H9 (cell line): ENCODE results near the gene BRD1. TPM values are rescaled to one million over a fixed set of nuclear protein-coding genes. Genes with fewer than 3 reads are reported as not detected.

Source experiments
- DNase-seq: peaks from one replicate; pipeline ENCODE4 v3.0.0-alpha.2; 2017
- H2AFZ ChIP-seq: one replicate; pipeline ENCODE4 v1.6.1; 2013; ENCODE audit warnings: mild to moderate bottlenecking, low read length, control low read depth, moderate library complexity
- H2AK5ac ChIP-seq: 2 replicates; pipeline ENCODE4 v1.6.1; 2013; ENCODE audit warnings: low read length, control low read depth, mixed read lengths; ENCODE audit not compliant: insufficient read length
- H2BK120ac ChIP-seq: one replicate; pipeline ENCODE4 v1.6.1; 2013; ENCODE audit warnings: low read depth, mild to moderate bottlenecking, low read length, control low read depth, inconsistent platforms; ENCODE audit not compliant: poor library complexity, severe bottlenecking
- H2BK12ac ChIP-seq: 2 replicates; pipeline ENCODE4 v1.6.1; 2013; ENCODE audit warnings: low read length, control low read depth, mixed read lengths, low read depth; ENCODE audit not compliant: insufficient read length
- H2BK15ac ChIP-seq: 2 replicates; pipeline ENCODE4 v1.6.1; 2013; ENCODE audit warnings: low read depth, low read length, control low read depth
- H2BK20ac ChIP-seq: one replicate; pipeline ENCODE4 v1.6.1; 2013; ENCODE audit warnings: low read depth, mild to moderate bottlenecking, low read length, control low read depth, inconsistent platforms; ENCODE audit not compliant: poor library complexity, severe bottlenecking
- H2BK5ac ChIP-seq: 2 replicates; pipeline ENCODE4 v1.6.1; 2013; ENCODE audit warnings: low read length, control low read depth, mixed read lengths; ENCODE audit not compliant: insufficient read length
- H3K14ac ChIP-seq: 2 replicates; pipeline ENCODE4 v1.6.1; 2013; ENCODE audit warnings: low read length, control low read depth; ENCODE audit not compliant: insufficient read depth
- H3K18ac ChIP-seq: 2 replicates; pipeline ENCODE4 v1.6.1; 2013; ENCODE audit warnings: low read depth, mild to moderate bottlenecking, mixed read lengths, low read length, control low read depth; ENCODE audit not compliant: insufficient read length
- H3K23ac ChIP-seq: 2 replicates; pipeline ENCODE4 v1.6.1; 2013; ENCODE audit warnings: low read length, control low read depth, mixed read lengths, low read depth; ENCODE audit not compliant: insufficient read length
- H3K23me2 ChIP-seq: 2 replicates; pipeline ENCODE4 v1.6.1; 2013; ENCODE audit warnings: low read depth, mild to moderate bottlenecking, mixed read lengths, low read length, control low read depth; ENCODE audit not compliant: insufficient read length, poor library complexity, severe bottlenecking
- H3K27ac ChIP-seq: 2 replicates; pipeline ENCODE4 v1.5.1; 2013; ENCODE audit warnings: low read length, control low read depth, mixed read lengths, low read depth; ENCODE audit not compliant: insufficient read length
- H3K27me3 ChIP-seq: 2 replicates; pipeline ENCODE4 v1.6.1; 2013; ENCODE audit warnings: low read length, control low read depth, inconsistent platforms; ENCODE audit not compliant: insufficient read depth
- H3K4ac ChIP-seq: 2 replicates; pipeline ENCODE4 v1.6.1; 2013; ENCODE audit warnings: low read depth, mild to moderate bottlenecking, control low read depth, inconsistent platforms, low read length, moderate library complexity
- H3K4me1 ChIP-seq: 2 replicates; pipeline ENCODE4 v1.6.1; 2013; ENCODE audit warnings: low read length, control low read depth, inconsistent platforms; ENCODE audit not compliant: insufficient read depth
- H3K4me2 ChIP-seq: 2 replicates; pipeline ENCODE4 v1.6.1; 2013; ENCODE audit warnings: low read length, control low read depth, mixed read lengths; ENCODE audit not compliant: insufficient read length, insufficient read depth
- H3K56ac ChIP-seq: 2 replicates; pipeline ENCODE4 v1.6.1; 2013; ENCODE audit warnings: low read depth, mild to moderate bottlenecking, mixed read lengths, low read length, control low read depth; ENCODE audit not compliant: insufficient read length
- H3K79me1 ChIP-seq: 2 replicates; pipeline ENCODE4 v1.6.1; 2013; ENCODE audit warnings: low read depth, mild to moderate bottlenecking, moderate library complexity, low read length, control low read depth, inconsistent platforms; ENCODE audit not compliant: insufficient read depth, poor library complexity, severe bottlenecking
- H3K79me2 ChIP-seq: 2 replicates; pipeline ENCODE4 v1.6.1; 2013; ENCODE audit warnings: low read length, control low read depth, inconsistent platforms; ENCODE audit not compliant: insufficient read depth
- H3K9ac ChIP-seq: 2 replicates; pipeline ENCODE4 v1.6.1; 2013; ENCODE audit warnings: low read length, control low read depth, mixed read lengths; ENCODE audit not compliant: insufficient read length; ENCODE audit errors: extremely low read depth
- H3K9me3 ChIP-seq: one replicate; pipeline ENCODE4 v1.6.1; 2013; ENCODE audit warnings: low read depth, low read length, inconsistent platforms; ENCODE audit not compliant: control insufficient read depth
- H3T11ph ChIP-seq: one replicate; pipeline ENCODE4 v1.6.1; 2013; ENCODE audit warnings: mild to moderate bottlenecking, low read length, control low read depth, inconsistent platforms
- H4K20me1 ChIP-seq: one replicate; pipeline ENCODE4 v1.6.1; 2013; ENCODE audit not compliant: control insufficient read depth, insufficient read length, insufficient read depth
- H4K5ac ChIP-seq: 2 replicates; pipeline ENCODE4 v1.6.1; 2013; ENCODE audit warnings: low read depth, mild to moderate bottlenecking, mixed read lengths, low read length, control low read depth; ENCODE audit not compliant: insufficient read length
- H4K8ac ChIP-seq: replicated peaks from 2 replicates; pipeline ENCODE4 v1.6.1; 2013; ENCODE audit warnings: low read length, control low read depth, mixed read lengths, low read depth; ENCODE audit not compliant: insufficient read length
- H4K91ac ChIP-seq: 2 replicates; pipeline ENCODE4 v1.6.1; 2013; ENCODE audit warnings: low read depth, mild to moderate bottlenecking, moderate library complexity, mixed read lengths, low read length, control low read depth; ENCODE audit not compliant: insufficient read length
- H3K27ac Mint-ChIP-seq, 3 experiments: 2 replicates in 2 of 3; 3 replicates in 1 of 3; pipeline ENCODE4 v1.8.0; 2020 to 2021; ENCODE audit warnings: mixed read lengths in 3 of 3, mild to moderate bottlenecking in 1 of 3, moderate library complexity in 1 of 3
- H3K27me3 Mint-ChIP-seq: 2 replicates; pipeline ENCODE4 v1.8.0; 2021; ENCODE audit warnings: low read depth, mild to moderate bottlenecking, moderate library complexity, mixed read lengths
- H3K36me3 Mint-ChIP-seq, 3 experiments: 2 replicates in 2 of 3; 3 replicates in 1 of 3; pipeline ENCODE4 v1.8.0; 2020 to 2021; ENCODE audit warnings: low read depth in 3 of 3, mixed read lengths in 3 of 3; ENCODE audit not compliant: insufficient read depth in 1 of 3
- H3K4me1 Mint-ChIP-seq, 2 experiments: 2 replicates each; pipeline ENCODE4 v1.8.0; 2020; ENCODE audit warnings: mixed read lengths in 2 of 2
- H3K4me3 Mint-ChIP-seq, 2 experiments: 2 replicates in 1 of 2; 3 replicates in 1 of 2; pipeline ENCODE4 v1.8.0; 2020 to 2021; ENCODE audit warnings: mild to moderate bottlenecking in 2 of 2, mixed read lengths in 2 of 2, moderate library complexity in 1 of 2
- H3K9me3 Mint-ChIP-seq, 2 experiments: 2 replicates in 1 of 2; 3 replicates in 1 of 2; pipeline ENCODE4 v1.8.0; 2020; ENCODE audit warnings: mild to moderate bottlenecking in 2 of 2, mixed read lengths in 2 of 2, moderate library complexity in 1 of 2
- WGBS: extraction: QIAGEN DNeasy Blood & Tissue Kit; methylation state at CpG from one replicate; pipeline ENCODE4 v1.1.7; 2013; ENCODE audit warnings: missing lambda C conversion rate, low lambda C conversion rate, mixed read lengths; ENCODE audit not compliant: insufficient read length; ENCODE audit errors: extremely low coverage; 5-methylcytosine and 5-hydroxymethylcytosine counted together
- total RNA-seq: library from RNA; stranded (reverse); gene quantifications from 2 replicates; pipeline ENCODE4 v1.2.1, GENCODE V29; 2021
- TF ChIP-seq, protein P1 (sequence below): fragments of 200-600 bp; sonication (generic); conservative IDR thresholded peaks from 3 replicates; pipeline ENCODE4 v1.8.0; 2021; ENCODE audit warnings: antibody characterized with exemption, mild to moderate bottlenecking

Gene BRD1
- total RNA-seq, 1 experiment from 2014 or later: 51.3 TPM

DNA sequence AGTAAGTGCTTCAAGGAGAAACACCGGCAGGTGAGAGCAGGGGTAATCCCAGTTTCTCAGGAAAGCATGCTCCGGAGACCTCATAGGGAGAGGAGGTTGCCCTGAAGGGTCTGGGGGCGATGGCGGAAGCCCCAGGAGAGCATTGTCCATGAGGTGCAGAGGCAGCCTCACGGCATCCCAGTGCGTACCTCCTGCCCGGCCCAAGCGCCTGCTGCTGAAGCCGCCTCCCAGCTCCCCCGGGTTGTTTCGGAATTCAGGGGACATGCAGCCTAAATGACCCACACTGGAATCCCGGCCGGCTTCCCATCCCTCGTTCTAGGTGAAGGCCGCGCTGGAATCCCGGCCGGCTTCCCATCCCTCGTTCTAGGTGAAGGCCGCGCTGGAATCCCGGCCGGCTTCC lies 28.7 kb upstream of the BRD1 start:
- H3K79me1 ChIP-seq: peaks cover 16% of the 10 kb centered on the region
- no peak overlapping the region for H4K5ac ChIP-seq
- Mint-ChIP-seq H3K4me1 (peaks cover 25 to 29% of the 10 kb centered on the region in 2 experiments), H3K27me3 (peaks cover 16% of the 10 kb centered on the region), H3K4me3 (peak overlapping the region; percentile 88 to 97; a peak in 4 of 5 replicates), H3K36me3 (peaks cover 0 to 5% (median 4%) of the 10 kb centered on the region in 3 experiments; a peak in 5 of 7 replicates), H3K9me3 (no peaks in the 10 kb centered on the region), H3K27ac (no peak overlapping the region)
- H3K23ac ChIP-seq: no peak overlapping the region
- H2BK20ac ChIP-seq: no peak overlapping the region
- no peak overlapping the region for H3K4me2 ChIP-seq
- H3K23me2 ChIP-seq: peaks cover 11% of the 10 kb centered on the region
- no peak overlapping the region for H4K91ac ChIP-seq
- no peak overlapping the region for H2AFZ ChIP-seq
- no peak overlapping the region for H2BK15ac ChIP-seq
- no peak overlapping the region for H4K8ac ChIP-seq
- peaks cover 8% of the 10 kb centered on the region; the same call in 1 of the 2 replicates for H3K27me3 ChIP-seq
- TF ChIP-seq, protein P1, sequence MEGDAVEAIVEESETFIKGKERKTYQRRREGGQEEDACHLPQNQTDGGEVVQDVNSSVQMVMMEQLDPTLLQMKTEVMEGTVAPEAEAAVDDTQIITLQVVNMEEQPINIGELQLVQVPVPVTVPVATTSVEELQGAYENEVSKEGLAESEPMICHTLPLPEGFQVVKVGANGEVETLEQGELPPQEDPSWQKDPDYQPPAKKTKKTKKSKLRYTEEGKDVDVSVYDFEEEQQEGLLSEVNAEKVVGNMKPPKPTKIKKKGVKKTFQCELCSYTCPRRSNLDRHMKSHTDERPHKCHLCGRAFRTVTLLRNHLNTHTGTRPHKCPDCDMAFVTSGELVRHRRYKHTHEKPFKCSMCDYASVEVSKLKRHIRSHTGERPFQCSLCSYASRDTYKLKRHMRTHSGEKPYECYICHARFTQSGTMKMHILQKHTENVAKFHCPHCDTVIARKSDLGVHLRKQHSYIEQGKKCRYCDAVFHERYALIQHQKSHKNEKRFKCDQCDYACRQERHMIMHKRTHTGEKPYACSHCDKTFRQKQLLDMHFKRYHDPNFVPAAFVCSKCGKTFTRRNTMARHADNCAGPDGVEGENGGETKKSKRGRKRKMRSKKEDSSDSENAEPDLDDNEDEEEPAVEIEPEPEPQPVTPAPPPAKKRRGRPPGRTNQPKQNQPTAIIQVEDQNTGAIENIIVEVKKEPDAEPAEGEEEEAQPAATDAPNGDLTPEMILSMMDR: no peak
- H3K4ac ChIP-seq: no peak overlapping the region
- peaks cover 4% of the 10 kb centered on the region for H4K20me1 ChIP-seq
- no peak overlapping the region for H2BK5ac ChIP-seq
- no peak overlapping the region for H3K56ac ChIP-seq
- no peak overlapping the region for H3K9ac ChIP-seq
- peaks cover 34% of the 10 kb centered on the region; the same call in 1 of the 2 replicates for H3K79me2 ChIP-seq
- no peak overlapping the region for H2AK5ac ChIP-seq
- no peak overlapping the region for H3K18ac ChIP-seq
- H3K9me3 ChIP-seq: no peaks in the 10 kb centered on the region
- H2BK120ac ChIP-seq: no peak overlapping the region
- H3K4me1 ChIP-seq: peaks cover 5% of the 10 kb centered on the region; the same call in 1 of the 2 replicates
- H2BK12ac ChIP-seq: no peak overlapping the region
- no peak overlapping the region for H3K14ac ChIP-seq
- H3T11ph ChIP-seq: no peak overlapping the region
- DNase-seq: no peak
- WGBS: no CpG with 5 or more reads among the region's 23 CpGs
- H3K27ac ChIP-seq: no peak overlapping the region
